B cell (primary cell): Measurements from ENCODE around the gene LENEP.

Experiments
- CTCF ChIP-seq: fragments of 200-600 bp; IDR thresholded peaks from one replicate; pipeline ENCODE4 v1.8.0; 2022; ENCODE audit warnings: antibody characterized with exemption, mild to moderate bottlenecking
- EZH2 ChIP-seq: IDR thresholded peaks from 2 replicates; pipeline ENCODE4 v1.6.1; 2012; ENCODE audit warnings: borderline replicate concordance, low read depth, mild to moderate bottlenecking, moderate library complexity, low read length; ENCODE audit not compliant: insufficient read depth, poor library complexity, severe bottlenecking

GRCh38 chr1:154966111-154966510, 27.3 kb upstream of the LENEP start:
- TF ChIP-seq CTCF (no peak), EZH2 (no peak)
